GM18520 (cell line): ENCODE measurements around the gene PABPC4L.
"Not testable (repeated sequence)": the region's sequence is repeated elsewhere in the genome, so short reads cannot be mapped to it uniquely, and the experiment has no call there.

Experiments
- ATAC-seq: cut with Tn5 transposase; IDR thresholded peaks from one replicate; pipeline ENCODE4 v1.9.1; 2021; ENCODE audit not compliant: unreplicated experiment

Gene PABPC4L

GRCh38 chr4:134201216-134202161 is at the start of gene PABPC4L:
PABPC4L (minus strand) TSS chr4:134201789; CDS start chr4:134201019, 770 bp downstream.
- no peak for ATAC-seq

DNA sequence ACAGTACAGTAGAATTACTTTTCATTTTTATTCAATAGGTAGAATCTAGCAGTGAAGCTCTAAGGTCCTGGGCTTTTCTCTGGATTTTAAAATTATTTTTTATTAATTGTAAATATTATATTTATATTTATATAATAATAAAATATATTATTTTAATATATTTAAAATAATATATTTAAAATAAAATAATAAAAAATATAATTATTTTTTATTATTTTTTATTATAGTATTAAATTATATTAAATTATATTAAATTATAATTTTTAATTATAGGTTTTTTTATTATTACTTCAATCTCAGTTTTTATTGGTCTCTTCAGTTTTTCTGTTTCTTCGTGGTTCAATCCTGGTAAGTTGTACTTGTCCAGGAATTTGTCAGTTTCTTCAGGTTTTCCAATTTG is 49.7 kb upstream of the PABPC4L start:
- no peak for ATAC-seq

DNA sequence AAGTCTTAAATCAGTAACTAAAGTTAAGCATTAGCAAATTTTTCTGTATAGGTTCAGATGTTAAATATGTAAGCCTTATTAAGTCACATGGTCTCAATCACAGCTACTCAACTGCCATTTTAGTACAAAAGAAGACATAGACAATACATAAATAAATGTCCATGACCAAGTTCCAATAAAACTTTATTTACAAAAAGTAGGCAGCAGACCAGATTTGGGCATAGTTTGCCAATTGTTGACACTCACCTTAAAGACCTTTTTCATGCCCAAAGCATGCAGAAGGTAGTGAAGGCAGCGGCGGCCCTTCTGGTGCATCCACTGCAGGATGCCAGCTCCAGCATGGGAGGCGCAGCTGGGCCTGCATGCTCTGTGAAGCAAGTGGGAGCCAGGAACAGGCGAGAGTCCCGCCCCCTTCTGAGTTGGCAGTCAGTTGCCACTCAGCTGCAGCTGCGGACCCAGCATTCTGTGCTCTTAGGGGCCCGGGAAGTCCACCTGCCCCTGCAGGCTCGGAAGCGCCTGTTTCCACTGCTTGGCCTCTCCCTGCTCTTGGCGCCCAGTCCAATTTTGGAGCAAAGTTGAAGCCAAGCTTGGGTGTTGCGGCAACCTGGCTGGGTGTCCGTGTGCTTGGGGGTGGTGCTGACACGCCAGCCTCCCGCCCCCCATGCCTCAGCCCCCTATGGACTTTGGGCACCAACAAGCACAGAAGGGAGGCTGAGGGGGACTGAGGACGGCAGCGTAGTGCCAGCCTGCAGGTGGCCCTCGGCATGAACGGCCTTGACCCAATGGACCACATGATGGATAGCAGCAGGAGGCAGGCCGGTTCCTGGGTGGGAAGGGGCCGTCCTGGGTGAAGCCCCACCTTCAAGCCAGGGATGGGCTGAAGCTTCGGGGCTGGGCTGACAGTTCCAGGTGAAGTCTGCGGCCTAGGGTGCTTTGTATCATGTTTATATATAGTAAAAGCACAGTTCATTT is 42.4 kb upstream of the PABPC4L start:
- ATAC-seq: no peak

DNA sequence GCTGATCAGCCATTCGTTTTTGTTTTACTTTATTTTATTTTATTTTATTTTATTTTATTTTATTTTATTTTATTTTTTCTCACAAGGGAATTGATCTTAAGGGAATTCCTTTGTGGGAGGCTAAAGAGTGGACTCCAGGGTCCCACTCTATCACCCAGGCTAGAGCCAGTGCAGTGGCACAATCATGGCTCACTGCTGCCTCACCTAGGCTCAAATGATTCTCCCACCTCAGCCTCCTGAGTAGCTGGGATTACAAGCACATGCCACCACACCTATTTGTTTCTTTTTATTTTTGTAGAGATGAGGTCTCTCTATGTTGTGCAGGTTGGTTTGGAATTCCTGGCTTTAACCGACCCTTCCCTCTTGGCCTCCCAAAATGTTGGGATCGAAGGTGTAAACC is 17.5 kb upstream of the PABPC4L start:
- no peak for ATAC-seq

DNA sequence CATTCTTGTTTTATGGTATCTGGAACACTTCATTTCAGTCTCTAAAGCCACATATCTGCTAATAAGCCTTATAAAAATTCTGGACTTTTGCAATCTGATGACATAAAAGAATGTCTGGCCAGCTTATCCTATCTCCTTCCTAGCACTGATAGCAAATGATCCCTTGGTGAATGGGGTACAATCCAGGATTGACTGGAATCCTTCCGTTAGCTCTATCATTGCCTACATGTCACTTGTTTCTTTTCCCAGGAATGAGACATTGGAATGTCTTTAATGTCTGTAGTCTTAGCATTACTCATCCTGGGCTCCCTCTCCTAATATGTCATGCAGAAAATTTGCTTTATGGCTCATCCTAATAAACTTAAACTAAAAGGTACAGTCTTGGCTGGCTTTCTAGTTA is 14.8 kb upstream of the PABPC4L start:
- ATAC-seq: no peak

GRCh38 chr4:134215620-134216344 is 14.2 kb upstream of the PABPC4L start:
- no peak for ATAC-seq

GRCh38 chr4:134207955-134208354 is 6.4 kb upstream of the PABPC4L start:
- ATAC-seq: not testable (repeated sequence)

DNA sequence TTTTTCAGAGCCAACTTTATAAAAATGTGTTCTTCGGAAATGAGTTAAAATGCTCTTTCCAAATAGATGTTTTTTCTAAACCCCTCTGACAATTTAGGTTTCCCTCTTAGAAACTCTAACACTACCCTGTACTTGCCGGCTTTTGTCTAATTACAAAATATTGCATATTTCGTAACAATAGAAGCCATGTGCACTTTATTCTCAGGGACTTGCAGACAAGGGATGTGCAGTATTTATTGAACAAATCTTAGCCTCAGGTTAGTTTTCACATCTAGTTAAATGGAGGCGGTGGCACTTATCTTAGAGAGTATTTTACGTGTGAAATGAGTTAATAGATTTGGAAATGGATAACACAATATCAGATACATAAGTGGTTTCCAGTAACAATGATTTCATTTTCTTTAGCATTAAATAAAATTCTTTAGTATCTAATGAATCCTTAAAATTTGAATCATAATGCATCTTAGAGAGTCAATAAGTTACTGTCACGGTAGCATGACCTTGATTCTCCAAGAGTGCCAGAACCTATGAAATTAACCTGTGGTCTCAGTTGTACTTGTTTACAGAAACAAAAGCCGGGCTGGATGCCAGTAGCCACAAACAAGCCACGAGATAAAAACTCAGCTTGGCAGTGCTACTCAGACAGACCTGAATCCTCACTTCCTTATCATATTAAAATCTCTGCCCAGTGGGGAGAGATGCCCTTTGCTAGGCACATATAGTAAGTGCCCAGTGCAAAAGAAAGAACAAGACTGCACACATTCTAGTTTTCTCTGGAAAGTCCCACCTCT is 772 bp upstream of the PABPC4L start:
- ATAC-seq: no peak

- no peak for ATAC-seq
Measured at GRCh38 chr4:134200811-134201215, 776 bp downstream of the PABPC4L start.

- ATAC-seq: no peak
Measured at GRCh38 chr4:134189949-134190348, 11.6 kb downstream of the PABPC4L start.

GRCh38 chr4:134189480-134189879 is 12.1 kb downstream of the PABPC4L start:
- ATAC-seq: no peak

GRCh38 chr4:134178706-134179105 is 22.9 kb downstream of the PABPC4L start:
- no peak for ATAC-seq

- ATAC-seq: no peak
Measured at GRCh38 chr4:134174271-134174670, 27.3 kb downstream of the PABPC4L start.

- ATAC-seq: no peak
Measured at GRCh38 chr4:134160211-134160610, 41.4 kb downstream of the PABPC4L start.

GRCh38 chr4:134154097-134154496 is 47.5 kb downstream of the PABPC4L start:
- ATAC-seq: no peak

DNA sequence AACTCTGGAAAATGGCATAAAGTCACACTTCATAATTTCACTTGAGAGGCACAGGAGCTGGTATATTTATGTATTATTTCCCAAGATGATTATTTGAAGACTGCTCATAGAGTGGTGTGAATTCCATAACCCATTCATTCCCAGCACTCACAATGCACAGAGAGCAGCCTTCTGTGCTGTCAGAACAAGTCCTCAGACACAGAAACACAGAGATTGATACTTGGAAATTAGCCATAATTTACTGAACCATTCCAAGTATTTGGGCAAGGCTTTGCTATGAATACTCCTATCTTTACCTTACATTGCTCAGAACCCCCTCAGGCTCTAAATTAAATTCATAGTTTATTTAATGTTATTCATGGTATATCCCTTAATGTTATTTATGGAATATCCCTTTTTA is 53.6 kb downstream of the PABPC4L start:
- ATAC-seq: no peak
